IMR-90 (cell line): ENCODE measurements around the gene GORASP1. TPM values are rescaled to one million over a fixed set of nuclear protein-coding genes. Genes with fewer than 3 reads are reported as not detected.

Experiments used
- ATAC-seq: fragments of 200-7000 bp; cut with Tn5 transposase; 2 replicates; pipeline ENCODE4 v1.9.1; 2020; ENCODE audit warnings: low read depth, mild to moderate bottlenecking, moderate library complexity
- BruUV-seq: library from RNA; stranded (reverse); fragments of 400-500 nt; replicated peaks from 2 replicates; lab custom pipeline; 2021; lab: Mats Ljungman, UMichigan
- CTCF ChIA-PET: fragments of 300-600 bp; formaldehyde crosslinking; extraction: SDS; loops from one replicate; lab custom pipeline; 2021; ENCODE audit warnings: antibody characterized with exemption; lab: Yijun Ruan, JAX
- POLR2A ChIA-PET: fragments of 300-600 bp; sonication (Branson Sonifier 250); formaldehyde crosslinking; loops from one replicate; lab custom pipeline; 2022; ENCODE audit warnings: antibody characterized with exemption; ENCODE audit not compliant: unreplicated experiment; lab: Charles Lee
- DNase-seq: peaks from one replicate; pipeline ENCODE4 v3.0.0; 2013
- H2AFZ ChIP-seq: replicated peaks from 2 replicates; pipeline ENCODE3; 2013; ENCODE audit warnings: low read length, mild to moderate bottlenecking; ENCODE audit not compliant: poor library complexity
- H2AK5ac ChIP-seq: 2 replicates; pipeline ENCODE4 v1.6.1; 2013; ENCODE audit warnings: low read depth, low read length, inconsistent platforms
- H2AK9ac ChIP-seq: replicated peaks from 2 replicates; pipeline ENCODE3; 2013; ENCODE audit warnings: mild to moderate bottlenecking, low read depth, low read length, moderate library complexity; ENCODE audit not compliant: poor library complexity
- H2BK120ac ChIP-seq: 2 replicates; pipeline ENCODE4 v1.6.1; 2013; ENCODE audit warnings: low read depth, low read length, inconsistent platforms
- H2BK15ac ChIP-seq: 3 replicates; pipeline ENCODE4 v1.6.1; 2013; ENCODE audit warnings: low read depth, low read length, inconsistent platforms
- H2BK20ac ChIP-seq: 2 replicates; pipeline ENCODE4 v1.6.1; 2013; ENCODE audit warnings: low read depth, mild to moderate bottlenecking, inconsistent platforms, low read length, moderate library complexity
- H2BK5ac ChIP-seq: 2 replicates; pipeline ENCODE4 v1.6.1; 2013; ENCODE audit warnings: mild to moderate bottlenecking, low read depth, low read length, inconsistent platforms; ENCODE audit not compliant: poor library complexity, severe bottlenecking
- H3K14ac ChIP-seq: replicated peaks from 2 replicates; pipeline ENCODE4 v1.6.1; 2013; ENCODE audit warnings: low read depth, low read length, inconsistent platforms
- H3K18ac ChIP-seq: 2 replicates; pipeline ENCODE4 v1.6.1; 2013; ENCODE audit warnings: low read depth, low read length, control low read depth
- H3K23ac ChIP-seq: 2 replicates; pipeline ENCODE4 v1.6.1; 2013; ENCODE audit warnings: low read depth, low read length, inconsistent platforms
- H3K27ac ChIP-seq: 2 replicates; pipeline ENCODE4 v1.5.1; 2013; ENCODE audit warnings: mild to moderate bottlenecking, control low read depth, low read length; ENCODE audit not compliant: insufficient read depth
- H3K27me3 ChIP-seq: 2 replicates; pipeline ENCODE4 v1.6.1; 2013; ENCODE audit warnings: low read length; ENCODE audit not compliant: control insufficient read depth, insufficient read depth
- H3K36me3 ChIP-seq: 2 replicates; pipeline ENCODE4 v1.6.1; 2013; ENCODE audit warnings: low read length, mixed read lengths; ENCODE audit not compliant: control insufficient read depth, insufficient read depth
- H3K4ac ChIP-seq: 2 replicates; pipeline ENCODE4 v1.6.1; 2013; ENCODE audit warnings: low read depth, low read length, inconsistent platforms
- H3K4me1 ChIP-seq: 2 replicates; pipeline ENCODE4 v1.6.1; 2013; ENCODE audit warnings: low read length, mixed read lengths; ENCODE audit not compliant: control insufficient read depth, insufficient read depth
- H3K4me2 ChIP-seq: 2 replicates; pipeline ENCODE4 v1.6.1; 2013; ENCODE audit warnings: low read depth, mild to moderate bottlenecking, control low read depth, low read length, moderate library complexity
- H3K4me3 ChIP-seq: 2 replicates; pipeline ENCODE4 v1.5.1; 2013; ENCODE audit warnings: low read depth, mild to moderate bottlenecking, control low read depth, low read length, moderate library complexity; ENCODE audit not compliant: insufficient read depth
- H3K56ac ChIP-seq: 2 replicates; pipeline ENCODE4 v1.6.1; 2013; ENCODE audit warnings: low read length, inconsistent platforms; ENCODE audit not compliant: insufficient read depth; ENCODE audit errors: extremely low read depth
- H3K79me1 ChIP-seq, 2 experiments: 2 replicates each; pipeline ENCODE4 v1.6.1; 2013; ENCODE audit warnings: low read length in 2 of 2, inconsistent platforms in 1 of 2, low read depth in 1 of 2
- H3K9ac ChIP-seq: 2 replicates; pipeline ENCODE4 v1.6.1; 2013; ENCODE audit warnings: low read depth, low read length, control low read depth
- H3K9me1 ChIP-seq: 2 replicates; pipeline ENCODE4 v1.6.1; 2013; ENCODE audit warnings: low read length, inconsistent platforms; ENCODE audit not compliant: insufficient read depth
- H3K9me3 ChIP-seq: 2 replicates; pipeline ENCODE4 v1.6.1; 2013; ENCODE audit warnings: low read length; ENCODE audit not compliant: control insufficient read depth, insufficient read depth
- H4K20me1 ChIP-seq: 2 replicates; pipeline ENCODE4 v1.6.1; 2013; ENCODE audit warnings: low read length, inconsistent platforms; ENCODE audit not compliant: insufficient read depth
- H4K5ac ChIP-seq: 2 replicates; pipeline ENCODE4 v1.6.1; 2013; ENCODE audit warnings: mild to moderate bottlenecking, low read depth, low read length, control low read depth
- H4K8ac ChIP-seq, 2 experiments: 2 replicates each; pipeline ENCODE4 v1.6.1; 2013; ENCODE audit warnings: low read depth in 2 of 2, low read length in 2 of 2, control low read depth in 1 of 2, inconsistent platforms in 1 of 2
- H4K91ac ChIP-seq: 2 replicates; pipeline ENCODE4 v1.6.1; 2013; ENCODE audit warnings: low read depth, low read length, inconsistent platforms; ENCODE audit not compliant: insufficient read depth
- CEBPB ChIP-seq: IDR thresholded peaks from 2 replicates; pipeline ENCODE4 v1.6.1; 2012; ENCODE audit warnings: low read depth, low read length, improper control_type of control experiment
- CHD1 ChIP-seq: IDR thresholded peaks from 2 replicates; pipeline ENCODE4 v1.6.1; 2012; ENCODE audit warnings: low read depth, low read length, improper control_type of control experiment
- FOS ChIP-seq: fragments of 150-350 bp; IDR thresholded peaks from 2 replicates; pipeline ENCODE4 v1.6.1; 2016; ENCODE audit warnings: low read depth, low read length
- MAFK ChIP-seq: IDR thresholded peaks from 2 replicates; pipeline ENCODE4 v1.6.1; 2012; ENCODE audit warnings: low read depth, low read length, improper control_type of control experiment
- MAZ ChIP-seq: IDR thresholded peaks from 2 replicates; pipeline ENCODE4 v1.6.1; 2012; ENCODE audit warnings: low read depth, mild to moderate bottlenecking, low read length, improper control_type of control experiment, moderate library complexity, borderline replicate concordance
- NFE2L2 ChIP-seq: fragments of 150-350 bp; IDR thresholded peaks from 2 replicates; pipeline ENCODE4 v1.6.1; 2016; ENCODE audit warnings: low read depth, mild to moderate bottlenecking, low read length
- RFX5 ChIP-seq: IDR thresholded peaks from 2 replicates; pipeline ENCODE4 v1.8.0; 2012; ENCODE audit warnings: low read depth, mild to moderate bottlenecking, low read length, moderate library complexity
- WGBS, 2 experiments: methylation state at CpG; one replicate each; pipeline versions ENCODE4 v1.1.5 to v1.1.7; 2013; ENCODE audit warnings: missing lambda C conversion rate in 2 of 2; ENCODE audit not compliant: insufficient read length in 1 of 2; ENCODE audit errors: extremely low coverage in 2 of 2; 5-methylcytosine and 5-hydroxymethylcytosine counted together
- dilution Hi-C: fragments of 300-500 bp; cut with HindIII; formaldehyde crosslinking; loops from one replicate; pipeline ENCODE4 v1.14.3; 2018; ENCODE audit warnings: low sequenced_read_pairs; ENCODE audit not compliant: unreplicated experiment
- in situ Hi-C: fragments of 300-500 bp; cut with MboI; formaldehyde crosslinking; loops from 3 replicates; pipeline ENCODE4 v1.14.3; 2019; ENCODE audit warnings: low sequenced_read_pairs, inconsistent platforms, mixed read lengths
- intact Hi-C: fragments of 100-400 bp; cut with micrococcal nuclease; formaldehyde crosslinking; loops from 2 replicates; pipeline ENCODE4 v1.10.0; 2022
- polyA plus RNA-seq, 3 experiments: library from polyadenylated mRNA; depleted of rRNA; stranded (reverse); fragments of >200 nt; gene quantifications; 2 replicates each; pipeline ENCODE4 v1.2.3, GENCODE V29; 2012; ENCODE audit warnings: low replicate concordance in 1 of 3
- total RNA-seq: library from RNA; depleted of rRNA; stranded (reverse); fragments of >200 nt; gene quantifications from 2 replicates; pipeline ENCODE4 v1.2.3, GENCODE V29; 2012
- TF ChIP-seq, protein P1 (sequence below): fragments of 150-350 bp; IDR thresholded peaks from 2 replicates; pipeline ENCODE4 v1.6.1; 2016; ENCODE audit warnings: low read depth, mild to moderate bottlenecking, low read length, moderate library complexity, borderline replicate concordance
- TF ChIP-seq, protein P2 (sequence below): conservative IDR thresholded peaks from 2 replicates; pipeline ENCODE4 v1.5.1; 2012; ENCODE audit warnings: mild to moderate bottlenecking, low read depth, low read length, improper control_type of control experiment

GORASP1 gene
- total and polyA plus RNA-seq, 2 of the 4 experiments (the other 2 are of a cell fraction) = 35.0 to 56.6 TPM

DNA sequence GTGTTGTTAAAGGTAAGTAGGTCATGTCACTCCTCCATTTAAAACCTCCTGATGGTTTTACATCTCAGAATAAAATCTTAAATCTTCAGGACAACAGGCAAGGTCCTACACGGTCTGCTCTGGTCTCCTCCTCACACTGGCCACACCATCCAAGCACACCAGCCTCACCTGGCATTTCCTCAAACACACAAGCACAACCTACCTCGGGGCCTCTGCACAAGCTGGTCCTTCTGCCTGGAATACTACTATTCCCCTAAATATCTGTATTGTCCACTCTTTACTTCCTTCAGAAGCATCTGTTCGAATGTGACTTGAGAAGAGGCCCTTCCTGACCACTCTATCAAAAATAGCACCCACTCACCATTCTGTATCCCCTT lies 1.8 kb downstream of the GORASP1 start:
- intact Hi-C loops (loop anchor here (2.0 to 5.0 kb wide), 3 partner anchors 62 to 277 kb away; partner anchors contain the start of gene SLC25A38), dilution Hi-C loops (no loop called here), in situ Hi-C loops (no loop called here)
- Histone ChIP-seq H3K27me3 (no peaks in the 10 kb centered on the region), H3K4me2 (peak overlapping the region; percentile 3; the same call in 1 of the 2 replicates), H3K9me3 (no peaks in the 10 kb centered on the region), H4K91ac (no peak overlapping the region), H4K8ac (no peak overlapping the region), H2AK9ac (no peak overlapping the region), H3K9me1 (peaks cover 8% of the 10 kb centered on the region), H4K20me1 (peaks cover 56% of the 10 kb centered on the region), H2AFZ (no peak overlapping the region), H2BK5ac (no peak overlapping the region), H2BK120ac (no peak overlapping the region), H2AK5ac (no peak overlapping the region), H3K79me1 (peaks cover 14 to 60% of the 10 kb centered on the region in 2 experiments), H3K14ac (no peak overlapping the region), H3K18ac (no peak overlapping the region), H3K23ac (peak overlapping the region; percentile 69; the same call in 1 of the 2 replicates), H3K27ac (no peak overlapping the region), H3K4ac (no peak overlapping the region), H3K9ac (no peak overlapping the region), H2BK15ac (no peak overlapping the region), H3K36me3 (peaks cover 2% of the 10 kb centered on the region; the same call in 1 of the 2 replicates), H3K4me3 (no peak overlapping the region), H2BK20ac (no peak overlapping the region), H3K4me1 (peaks cover 4% of the 10 kb centered on the region; the same call in 1 of the 2 replicates), H4K5ac (no peak overlapping the region), H3K56ac (no peak overlapping the region)
- TF ChIP-seq MAZ (no peak), NFE2L2 (no peak), MAFK (no peak), CEBPB (no peak), RFX5 (no peak), CHD1 (no peak), FOS (no peak)
- TF ChIP-seq, protein P1, sequence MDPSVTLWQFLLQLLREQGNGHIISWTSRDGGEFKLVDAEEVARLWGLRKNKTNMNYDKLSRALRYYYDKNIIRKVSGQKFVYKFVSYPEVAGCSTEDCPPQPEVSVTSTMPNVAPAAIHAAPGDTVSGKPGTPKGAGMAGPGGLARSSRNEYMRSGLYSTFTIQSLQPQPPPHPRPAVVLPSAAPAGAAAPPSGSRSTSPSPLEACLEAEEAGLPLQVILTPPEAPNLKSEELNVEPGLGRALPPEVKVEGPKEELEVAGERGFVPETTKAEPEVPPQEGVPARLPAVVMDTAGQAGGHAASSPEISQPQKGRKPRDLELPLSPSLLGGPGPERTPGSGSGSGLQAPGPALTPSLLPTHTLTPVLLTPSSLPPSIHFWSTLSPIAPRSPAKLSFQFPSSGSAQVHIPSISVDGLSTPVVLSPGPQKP = no peak
- TF ChIP-seq, protein P2, sequence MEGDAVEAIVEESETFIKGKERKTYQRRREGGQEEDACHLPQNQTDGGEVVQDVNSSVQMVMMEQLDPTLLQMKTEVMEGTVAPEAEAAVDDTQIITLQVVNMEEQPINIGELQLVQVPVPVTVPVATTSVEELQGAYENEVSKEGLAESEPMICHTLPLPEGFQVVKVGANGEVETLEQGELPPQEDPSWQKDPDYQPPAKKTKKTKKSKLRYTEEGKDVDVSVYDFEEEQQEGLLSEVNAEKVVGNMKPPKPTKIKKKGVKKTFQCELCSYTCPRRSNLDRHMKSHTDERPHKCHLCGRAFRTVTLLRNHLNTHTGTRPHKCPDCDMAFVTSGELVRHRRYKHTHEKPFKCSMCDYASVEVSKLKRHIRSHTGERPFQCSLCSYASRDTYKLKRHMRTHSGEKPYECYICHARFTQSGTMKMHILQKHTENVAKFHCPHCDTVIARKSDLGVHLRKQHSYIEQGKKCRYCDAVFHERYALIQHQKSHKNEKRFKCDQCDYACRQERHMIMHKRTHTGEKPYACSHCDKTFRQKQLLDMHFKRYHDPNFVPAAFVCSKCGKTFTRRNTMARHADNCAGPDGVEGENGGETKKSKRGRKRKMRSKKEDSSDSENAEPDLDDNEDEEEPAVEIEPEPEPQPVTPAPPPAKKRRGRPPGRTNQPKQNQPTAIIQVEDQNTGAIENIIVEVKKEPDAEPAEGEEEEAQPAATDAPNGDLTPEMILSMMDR = no peak
- POLR2A ChIA-PET = no interaction called here
- DNase-seq = no peak
- 90% methylated on average over 2 of the region's 3 CpGs; no CpG with 5 or more reads in 1 of the 2 experiments for WGBS, 2 experiments
- CTCF ChIA-PET = interaction anchor here (1.1 to 1.4 kb wide), 2 partner anchors 72 to 182 kb away, joined by 3 to 10 read pairs; no protein-coding TSS in a partner anchor
- no peak for ATAC-seq
- BruUV-seq = no TSS peak
